CD4-positive, alpha-beta T cell treated with Interleukin-15 for 1 hour (primary cell): ENCODE data around the gene PRKN.

Experiments
- DNase-seq: peaks from one replicate; pipeline ENCODE4 v3.0.0-alpha.2; 2020

Gene PRKN

GRCh38 chr6:162369091-162369490 lies 358.5 kb downstream of the PRKN start:
- no peak for DNase-seq

GRCh38 chr6:162364488-162364887 lies 363.1 kb downstream of the PRKN start:
- no peak for DNase-seq

DNA sequence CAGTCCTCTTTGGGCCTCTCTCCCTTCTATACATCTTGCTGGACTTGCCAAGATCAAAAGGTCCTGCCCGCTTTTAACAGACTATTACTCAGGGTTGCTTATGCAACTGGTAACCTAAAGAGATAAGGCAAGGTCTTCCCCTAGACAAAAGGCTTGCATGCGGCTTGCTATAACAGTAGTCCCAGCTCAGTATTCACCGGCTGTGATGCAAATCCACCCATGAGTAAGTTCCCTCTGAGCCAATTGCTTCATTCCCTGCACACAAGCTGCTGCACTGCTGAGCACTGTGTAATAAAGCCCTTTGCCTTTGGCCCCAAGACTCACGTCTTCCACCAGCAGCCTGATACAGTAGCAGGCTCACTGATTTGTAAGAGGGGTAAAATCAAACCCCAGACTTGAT lies 363.8 kb downstream of the PRKN start:
- DNase-seq = no peak

GRCh38 chr6:162360901-162361567 lies 366.5 kb downstream of the PRKN start:
- no peak for DNase-seq

GRCh38 chr6:162358625-162359024 lies 368.9 kb downstream of the PRKN start:
- no peak for DNase-seq

- DNase-seq = no peak
Measured at GRCh38 chr6:162345051-162345511, 382.5 kb downstream of the PRKN start.

GRCh38 chr6:162344646-162345010 lies 382.9 kb downstream of the PRKN start:
- no peak for DNase-seq

DNA sequence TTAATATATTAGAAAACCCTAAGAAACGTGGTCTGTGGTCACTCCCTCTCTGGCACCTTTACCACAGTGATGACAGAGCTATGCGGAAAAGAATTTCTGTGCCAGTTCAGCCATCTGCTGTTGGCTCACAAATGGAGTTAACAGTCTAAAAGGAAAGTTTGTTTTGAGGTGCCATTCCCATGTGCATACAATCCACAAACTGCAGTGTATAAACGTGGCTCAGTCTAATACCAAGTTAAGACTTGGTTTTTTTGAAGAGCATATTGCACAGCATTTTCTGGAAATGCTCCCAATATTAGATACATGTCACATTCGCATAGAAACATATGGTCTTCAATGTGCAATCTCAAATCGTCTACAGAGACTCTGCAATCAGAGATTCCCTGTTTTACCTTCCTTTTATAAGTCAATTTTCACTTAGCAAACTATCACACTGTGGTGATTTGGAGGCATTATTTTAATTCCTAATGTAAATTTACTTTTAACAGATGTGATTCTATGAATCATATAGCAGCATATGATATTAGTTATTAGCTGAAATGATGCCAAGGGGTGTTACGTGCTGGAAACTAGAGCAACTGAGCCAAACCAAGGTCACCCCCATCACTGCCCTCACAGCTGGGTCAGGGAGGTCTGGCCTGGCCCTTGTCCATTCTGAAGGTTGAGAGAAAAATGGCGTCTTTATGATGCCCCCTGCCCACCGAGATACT lies 383.5 kb downstream of the PRKN start:
- no peak for DNase-seq

DNA sequence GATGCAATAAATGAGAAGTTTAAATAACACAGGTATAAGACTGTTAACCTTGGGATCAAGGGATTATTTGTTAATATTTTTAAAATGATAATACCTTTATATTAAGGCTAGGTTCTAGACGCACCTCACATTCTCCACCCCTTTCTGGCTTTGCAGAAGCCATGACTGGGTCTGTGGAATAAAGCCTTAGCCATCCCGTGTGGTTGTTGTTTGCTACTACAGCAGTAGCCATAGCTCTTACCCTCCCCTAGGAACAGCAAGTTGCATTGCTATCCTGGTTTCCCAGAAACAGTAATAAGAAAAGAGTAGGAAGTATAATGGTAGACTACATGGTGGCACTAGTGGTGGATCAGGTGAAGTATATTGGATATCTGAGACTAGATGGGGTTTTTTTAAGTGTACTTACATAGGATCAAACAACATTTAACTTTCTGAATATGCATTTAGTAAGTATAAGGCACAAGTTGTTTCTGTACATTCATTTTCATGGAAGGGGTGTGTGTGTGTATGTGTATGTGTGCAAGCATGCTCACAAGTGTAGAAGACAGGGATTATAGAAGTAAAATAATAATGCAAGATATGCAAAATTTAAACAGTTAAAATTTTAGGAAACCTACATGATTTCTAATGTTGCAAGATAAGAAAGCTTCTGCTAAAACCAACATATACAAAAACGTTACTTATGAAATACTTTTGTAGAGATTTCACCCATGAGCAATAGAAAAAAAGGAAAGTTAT lies 384.2 kb downstream of the PRKN start:
- DNase-seq = no peak

DNA sequence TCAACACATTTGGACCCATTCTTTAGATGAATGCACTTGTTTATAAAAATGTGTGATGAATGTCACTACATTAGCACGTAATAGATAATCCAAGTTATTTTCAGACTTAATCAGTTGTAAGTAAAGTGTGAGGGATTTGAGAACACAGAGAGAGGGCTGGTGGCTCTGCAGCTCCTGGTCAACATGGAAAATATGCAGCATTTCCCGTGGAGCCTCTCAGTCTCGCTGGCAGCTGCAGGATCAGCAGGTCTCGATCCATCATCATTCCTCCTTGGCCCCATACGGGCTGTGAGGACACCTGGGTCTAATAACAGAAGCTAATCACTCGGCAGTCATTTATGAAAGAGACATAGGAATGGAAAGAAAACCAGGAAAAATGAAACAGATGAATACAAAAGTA lies 390.2 kb downstream of the PRKN start:
- DNase-seq = no peak

- no peak for DNase-seq
Measured at GRCh38 chr6:162336359-162336758, 391.2 kb downstream of the PRKN start.

DNA sequence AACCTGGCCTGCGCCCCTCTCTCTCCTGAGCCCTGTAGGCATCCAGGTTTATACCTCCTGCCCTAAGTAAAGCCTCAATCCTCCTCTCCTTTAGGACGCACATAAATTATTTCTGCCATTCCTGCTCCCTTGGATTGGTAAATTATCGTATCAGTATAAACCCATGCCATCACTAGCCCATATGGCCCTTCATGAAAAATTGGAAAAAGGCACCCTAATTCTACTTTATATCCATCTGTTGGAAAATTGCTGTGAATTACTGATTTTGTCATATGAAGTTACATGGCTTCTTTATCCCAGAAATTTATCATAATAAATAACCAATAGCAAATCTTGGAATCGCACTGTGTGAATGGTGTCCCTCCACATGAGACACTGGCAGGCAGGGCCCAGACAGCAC lies 395.2 kb downstream of the PRKN start:
- no peak for DNase-seq

DNA sequence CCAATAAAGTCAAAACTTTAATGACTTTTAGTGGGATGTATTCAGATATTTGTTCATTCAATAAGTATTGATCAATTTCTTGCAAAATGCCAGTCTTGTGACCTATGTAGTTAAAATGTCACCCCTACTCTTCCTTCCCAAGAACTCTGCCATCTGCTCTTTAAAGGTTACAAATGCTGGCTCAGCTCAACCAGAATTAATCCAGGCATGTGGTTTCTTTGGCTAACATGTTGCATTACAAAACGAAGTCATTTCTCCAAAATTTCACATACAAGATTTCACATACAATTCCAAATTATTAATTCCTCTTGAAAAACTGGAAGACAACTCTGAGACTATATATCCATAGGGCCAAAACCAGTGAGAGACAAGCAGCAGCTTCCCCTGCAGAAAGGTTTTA lies 395.7 kb downstream of the PRKN start:
- DNase-seq = no peak

DNA sequence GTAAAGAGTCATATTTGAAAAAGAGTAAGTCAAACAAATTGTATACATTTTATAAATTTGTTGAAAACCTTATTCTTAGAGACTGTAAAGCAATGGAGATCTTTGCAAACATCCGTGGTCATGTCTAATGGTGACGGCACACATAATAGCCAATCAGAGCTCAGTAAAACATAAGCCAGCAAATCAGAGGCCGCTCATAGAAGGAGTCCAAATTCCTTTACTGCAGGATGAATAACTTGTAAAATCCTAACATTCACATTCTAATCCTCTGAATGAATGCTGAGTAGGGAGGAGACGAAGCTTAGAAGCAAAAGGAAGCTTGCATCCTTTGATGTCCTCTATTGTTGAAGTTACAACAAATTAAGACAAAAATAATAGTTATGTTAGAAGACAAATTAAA lies 401.7 kb downstream of the PRKN start:
- DNase-seq = no peak

DNA sequence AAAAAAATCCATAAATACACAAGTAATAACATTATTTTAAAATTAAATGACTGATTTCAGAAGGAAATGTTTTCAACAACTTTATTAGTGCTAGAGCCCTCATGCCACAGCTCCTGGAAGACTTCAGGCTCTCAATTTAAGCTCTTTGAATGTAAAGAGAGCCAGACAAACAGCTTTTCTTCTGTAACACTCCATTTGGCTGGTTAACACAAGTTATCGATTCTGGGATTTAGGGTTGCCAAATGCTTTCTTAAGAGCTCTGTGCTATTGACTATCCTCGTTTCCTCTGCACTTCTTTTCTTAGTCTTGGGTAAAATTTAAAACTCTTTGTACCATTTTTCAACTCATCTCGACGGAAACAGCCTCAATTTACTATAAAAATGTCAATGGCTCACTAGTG lies 402.5 kb downstream of the PRKN start:
- DNase-seq = no peak

DNA sequence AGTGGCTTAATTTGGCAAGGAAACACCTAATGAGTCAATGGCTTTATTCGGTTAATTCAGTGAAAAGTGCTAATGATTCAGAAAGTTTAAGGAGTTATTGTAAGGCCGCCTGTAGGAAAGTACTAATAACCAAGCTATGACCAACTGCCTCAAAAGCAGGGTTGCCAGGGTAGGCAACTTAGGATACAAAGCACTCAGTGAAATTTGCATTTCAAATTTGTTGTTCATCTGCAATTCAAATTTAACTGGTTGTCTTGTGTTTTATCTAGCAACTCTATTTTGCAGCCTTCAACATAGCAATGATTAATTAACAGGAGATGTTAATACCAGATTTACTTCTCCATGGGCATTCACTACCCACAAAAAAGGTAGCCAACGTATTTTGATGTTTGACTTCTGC lies 412.3 kb downstream of the PRKN start:
- DNase-seq = no peak

- no peak for DNase-seq
Measured at GRCh38 chr6:162313922-162314660, 413.5 kb downstream of the PRKN start.

DNA sequence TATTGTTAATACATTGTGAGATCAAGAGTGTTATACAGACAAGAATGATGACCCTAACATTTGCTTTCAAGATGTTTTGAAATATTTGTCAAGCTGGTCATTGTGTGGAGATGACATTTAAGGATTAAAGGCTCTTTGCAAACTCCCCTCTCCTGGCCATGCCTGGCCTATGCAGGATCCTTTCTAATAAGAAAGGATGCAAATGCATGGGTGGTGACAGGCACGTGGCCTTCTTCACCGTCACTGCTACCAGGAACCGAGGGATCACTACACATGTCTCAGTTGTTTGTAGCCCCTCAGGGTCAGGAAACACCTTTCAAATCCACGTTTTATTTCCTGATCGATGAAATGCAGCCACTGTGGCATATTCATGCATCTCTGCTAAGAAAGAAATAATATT lies 419.7 kb downstream of the PRKN start:
- DNase-seq = no peak

DNA sequence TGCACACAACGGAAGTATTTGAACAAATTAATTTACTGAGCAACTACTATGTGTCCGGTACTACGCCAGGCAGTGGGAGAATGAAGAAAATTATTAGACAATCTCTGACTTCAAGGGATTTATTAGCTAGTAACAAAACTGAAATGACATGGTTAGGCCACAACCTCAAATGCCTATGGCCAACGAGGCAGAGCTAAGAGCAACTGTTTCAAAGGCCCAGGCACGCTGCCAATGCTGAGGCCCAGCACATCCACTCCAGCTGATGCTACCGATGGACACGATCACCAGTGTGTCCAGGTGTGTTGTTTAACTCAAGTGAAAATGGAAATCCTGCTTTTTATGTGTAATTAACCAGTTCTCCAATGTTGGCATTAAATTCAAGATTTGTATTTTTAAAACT lies 420.9 kb downstream of the PRKN start:
- no peak for DNase-seq

- DNase-seq = no peak
Measured at GRCh38 chr6:162301128-162301527, 426.4 kb downstream of the PRKN start.

DNA sequence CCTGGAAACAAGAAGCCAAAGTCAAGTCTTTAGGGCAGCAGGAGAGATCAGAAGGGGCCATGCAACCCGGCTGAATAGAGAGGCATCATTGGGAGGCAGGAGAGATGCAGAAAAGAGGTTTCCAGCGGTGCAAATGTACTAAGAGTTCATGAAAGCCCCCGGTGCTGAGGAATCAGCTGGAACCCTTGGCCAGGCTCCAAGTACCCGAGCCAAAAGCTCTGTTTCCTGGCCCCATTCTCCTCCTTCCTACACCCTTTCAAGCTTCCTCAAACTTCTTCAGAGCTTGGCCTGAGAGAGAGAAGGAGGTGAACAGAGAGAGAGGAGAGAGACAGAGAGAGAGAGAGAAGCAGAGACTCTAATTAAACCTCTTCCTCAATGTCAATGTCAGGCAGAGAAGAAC lies 433.5 kb downstream of the PRKN start:
- DNase-seq = no peak

- DNase-seq = no peak
Measured at GRCh38 chr6:162292915-162293314, 434.7 kb downstream of the PRKN start.

GRCh38 chr6:162290846-162291465 lies 436.6 kb downstream of the PRKN start:
- no peak for DNase-seq
